HG02870 (cell line): ENCODE results near the gene MAMDC4.
A peak's percentile ranks its signal among the peaks of the same experiment; 100 is the strongest.

ENCODE experiments used
- ATAC-seq: cut with Tn5 transposase; IDR thresholded peaks from one replicate; pipeline ENCODE4 v1.9.1; 2021; ENCODE audit warnings: mild to moderate bottlenecking, moderate library complexity; ENCODE audit not compliant: unreplicated experiment

The MAMDC4 gene

DNA sequence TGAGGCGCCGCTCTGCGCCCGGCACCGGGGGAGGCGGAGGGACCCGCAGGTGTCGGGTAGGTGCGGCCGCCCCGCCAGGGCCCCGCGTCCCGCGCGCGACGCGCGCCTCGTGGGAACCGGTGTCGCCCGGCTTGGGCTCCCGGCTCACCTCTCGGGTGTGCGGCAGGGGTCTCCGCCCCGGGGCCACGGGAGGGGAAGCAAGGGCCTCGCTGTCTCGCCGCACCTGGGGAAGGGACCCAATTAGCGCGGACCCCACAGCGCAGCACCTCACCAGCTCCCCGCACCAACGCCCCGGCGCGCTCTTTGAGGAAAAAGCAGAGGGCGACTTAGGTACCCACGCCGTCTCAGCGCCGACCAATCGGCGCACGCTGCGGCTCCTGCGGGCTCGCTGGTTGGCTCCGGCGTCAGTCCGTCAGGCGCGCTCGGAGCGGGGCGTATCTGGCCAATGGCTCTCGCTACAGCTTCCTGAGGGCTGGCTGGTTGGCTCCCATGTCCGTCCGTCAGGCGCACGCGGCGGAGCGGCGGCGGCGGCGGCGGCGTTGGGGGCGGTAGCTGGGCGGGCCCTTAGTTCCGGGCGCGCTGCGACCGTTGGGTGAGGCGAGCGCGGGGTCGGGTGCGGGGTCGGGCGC, 33.9 kb downstream of the MAMDC4 start, which contains the start of gene TRAF2:
Gene TRAF2, plus strand, starts transcription at position 567 of the 629 bp plus-strand sequence. CDS start 12,225 bp downstream, outside the sequence.
- ATAC-seq: peak; percentile 71

DNA sequence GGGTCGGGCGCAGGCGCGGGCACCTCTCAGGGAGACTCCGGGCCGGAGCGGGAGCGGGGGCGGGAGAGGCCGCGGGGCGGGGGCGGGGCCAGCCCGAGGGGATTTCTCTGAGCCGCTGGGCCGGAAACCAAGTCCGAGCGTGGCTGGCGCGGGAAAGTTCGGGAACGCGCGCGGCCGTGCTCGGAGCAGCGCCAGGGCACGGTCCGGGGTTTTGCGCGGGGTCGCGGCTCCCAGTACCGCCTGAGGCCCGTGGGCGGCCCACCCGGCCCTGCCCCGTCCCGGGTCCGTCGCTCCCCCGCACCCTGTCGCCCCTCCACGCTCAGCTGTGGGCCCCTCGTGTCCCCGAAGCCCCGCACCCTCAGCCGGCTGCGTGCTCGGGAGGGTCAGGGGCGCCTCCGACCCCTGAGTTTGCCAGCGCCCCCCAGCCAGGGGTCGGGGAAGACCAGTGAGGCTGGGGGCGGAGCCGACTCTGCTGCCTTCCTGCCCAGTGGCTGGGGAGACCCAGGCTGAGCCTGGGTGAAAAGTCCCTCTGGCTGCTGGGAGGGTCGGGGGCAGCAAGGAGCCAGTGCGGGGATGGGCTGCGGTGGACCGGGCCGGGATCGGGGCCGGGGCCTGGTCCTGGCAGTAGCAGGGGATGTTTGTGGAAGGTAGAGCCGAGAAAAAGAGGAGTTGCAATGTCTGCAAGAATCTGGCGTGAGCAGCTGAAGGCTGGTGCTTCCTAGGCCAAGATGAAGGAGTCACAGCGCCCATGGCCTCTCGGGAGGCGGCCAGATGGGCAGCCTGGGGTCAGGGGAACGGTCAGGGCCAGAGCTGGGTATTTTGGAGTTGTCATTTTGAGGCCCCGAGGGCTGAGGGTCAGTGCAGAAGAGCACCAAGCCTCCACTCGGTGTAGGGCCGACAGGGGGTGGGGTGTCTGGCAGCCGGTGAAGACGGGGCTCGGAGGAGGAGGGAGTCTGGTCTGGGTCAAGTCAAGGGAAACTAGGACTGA, 34.8 kb downstream of the MAMDC4 start:
- ATAC-seq: peak; percentile 22

DNA sequence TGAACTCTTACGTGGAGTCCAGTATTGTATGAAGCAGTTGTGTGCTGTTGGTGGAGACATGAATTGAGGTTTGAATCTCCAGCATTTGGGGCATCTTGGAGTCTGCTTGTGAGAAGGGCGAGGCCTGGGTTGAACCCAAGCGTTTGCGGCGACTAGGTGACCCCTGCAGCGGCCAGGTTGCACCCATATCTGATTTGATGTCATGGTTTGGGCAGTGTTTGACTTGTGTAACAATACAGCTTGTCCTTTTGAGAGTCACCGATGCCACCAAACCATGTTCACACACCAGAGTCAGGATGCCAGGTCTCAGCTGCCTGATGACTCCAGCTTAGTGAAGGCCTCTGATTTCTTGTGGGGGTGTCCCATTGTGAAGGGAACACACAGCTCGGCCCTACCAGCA, 36.3 kb downstream of the MAMDC4 start:
- no peak for ATAC-seq

DNA sequence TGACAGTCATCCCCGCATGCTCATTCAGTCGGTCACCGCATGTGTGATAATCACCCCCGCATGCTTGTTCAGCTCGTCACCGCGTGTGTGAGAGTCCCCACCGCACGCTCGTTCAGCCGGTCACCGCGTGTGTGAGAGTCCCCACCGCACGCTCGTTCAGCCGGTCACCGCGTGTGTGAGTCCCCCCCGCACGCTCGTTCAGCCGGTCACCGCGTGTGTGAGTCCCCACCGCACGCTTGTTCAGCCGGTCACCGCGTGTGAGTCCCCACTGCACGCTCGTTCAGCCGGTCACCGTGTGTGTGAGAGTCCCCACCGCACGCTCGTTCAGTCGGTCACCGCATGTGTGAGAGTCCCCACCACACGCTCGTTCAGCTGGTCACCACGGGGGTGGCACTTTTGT, 37.7 kb downstream of the MAMDC4 start:
- ATAC-seq: no peak

- ATAC-seq: no peak
These were observed 38.5 kb downstream of the MAMDC4 start for GRCh38 chr9:136890661-136891060.

GRCh38 chr9:136896027-136896426, 43.9 kb downstream of the MAMDC4 start:
- no peak for ATAC-seq

DNA sequence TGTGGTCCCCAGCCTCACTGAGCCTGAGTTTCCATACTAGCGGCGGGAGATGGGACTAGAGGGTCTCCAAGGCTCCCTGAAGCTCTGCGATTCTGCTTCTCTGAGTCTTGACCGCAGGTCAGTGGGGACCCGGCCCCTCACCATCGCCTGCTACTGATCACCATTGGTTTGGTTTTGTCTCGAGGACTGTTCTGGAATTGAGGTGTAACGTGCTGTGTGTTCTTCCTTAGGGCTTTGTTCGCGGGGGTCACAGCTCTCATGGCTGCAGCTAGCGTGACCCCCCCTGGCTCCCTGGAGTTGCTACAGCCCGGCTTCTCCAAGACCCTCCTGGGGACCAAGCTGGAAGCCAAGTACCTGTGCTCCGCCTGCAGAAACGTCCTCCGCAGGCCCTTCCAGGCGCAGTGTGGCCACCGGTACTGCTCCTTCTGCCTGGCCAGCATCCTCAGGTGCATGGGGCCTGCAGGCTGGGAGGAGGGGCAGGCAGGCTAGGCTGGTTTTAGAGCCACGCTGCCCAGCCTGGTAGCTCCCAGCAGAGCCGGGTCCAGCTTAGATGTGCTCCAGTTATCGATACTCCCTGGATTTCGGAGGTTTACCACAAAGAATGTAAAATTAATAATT, 46.4 kb downstream of the MAMDC4 start:
- no peak for ATAC-seq

DNA sequence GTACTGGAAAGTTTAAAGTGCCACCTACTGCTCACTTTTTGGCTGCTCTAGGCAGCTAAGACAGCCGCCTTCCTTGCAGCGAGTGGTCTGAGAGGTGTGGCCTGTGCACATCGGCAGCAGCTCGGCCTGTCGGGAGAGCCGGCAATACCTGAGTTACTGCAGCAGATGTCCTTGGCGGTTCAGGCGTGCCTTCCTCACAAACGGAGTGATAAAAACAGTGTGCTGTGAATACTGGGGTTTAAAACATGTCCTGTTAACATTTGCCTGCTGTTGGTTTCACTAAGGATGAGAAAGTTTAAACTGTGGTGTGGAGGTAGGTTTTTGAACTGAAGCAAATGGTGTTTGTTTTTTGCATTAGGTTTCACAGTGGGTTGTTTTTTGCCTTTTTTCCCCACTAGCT, 47.0 kb downstream of the MAMDC4 start:
- peak; percentile 42 for ATAC-seq

- no peak for ATAC-seq
These were observed 48.4 kb downstream of the MAMDC4 start for GRCh38 chr9:136900556-136900955.

- ATAC-seq: no peak
These were observed 48.9 kb downstream of the MAMDC4 start for GRCh38 chr9:136900988-136901515.

DNA sequence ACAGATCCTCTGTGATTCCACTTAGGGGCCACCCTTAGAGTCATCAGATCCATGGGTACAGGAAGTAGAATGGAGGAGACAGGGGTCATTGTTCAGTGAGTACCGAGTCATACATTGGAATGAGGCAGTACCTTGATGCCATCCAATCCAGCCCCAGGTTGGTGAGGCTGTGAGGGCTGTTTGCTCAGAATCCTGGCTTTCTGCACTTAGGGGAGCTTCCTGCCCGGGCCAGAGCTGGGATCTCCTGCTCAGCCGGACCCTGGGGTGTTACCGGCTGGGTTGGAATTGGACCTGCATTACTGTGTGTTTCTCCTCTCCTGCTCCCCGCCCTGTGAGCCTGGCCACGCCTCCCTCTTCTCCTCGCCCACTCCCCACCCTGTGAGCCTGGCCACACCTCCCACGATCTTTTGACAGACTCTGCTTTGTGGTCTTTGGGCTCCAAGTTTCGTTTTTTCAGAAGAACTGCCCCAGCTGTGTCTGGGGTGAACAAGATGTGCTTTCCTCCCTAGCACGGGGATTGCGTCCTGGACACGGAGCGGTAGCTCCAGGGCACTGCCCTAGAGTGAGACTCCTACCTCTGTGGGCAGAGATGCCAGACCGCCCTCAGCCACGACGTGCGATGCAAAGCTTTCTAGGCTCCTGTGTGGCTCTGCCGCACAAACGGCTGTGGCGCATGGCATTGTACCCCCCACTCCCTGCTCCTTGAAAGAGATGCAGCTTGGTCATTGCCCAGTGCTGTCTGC, 49.5 kb downstream of the MAMDC4 start:
- peak; percentile 58 for ATAC-seq

GRCh38 chr9:136902259-136902821, 50.2 kb downstream of the MAMDC4 start:
- peak; percentile 38 for ATAC-seq

- ATAC-seq: no peak
These were observed 51.0 kb downstream of the MAMDC4 start for GRCh38 chr9:136903041-136903554.

- ATAC-seq: no peak
These were observed 54.1 kb downstream of the MAMDC4 start for GRCh38 chr9:136906266-136906665.

- ATAC-seq: no peak
These were observed 55.1 kb downstream of the MAMDC4 start for GRCh38 chr9:136907011-136907914.
